SJSA1 (cell line): ENCODE measurements around the gene HMGN4. TPM values are rescaled to one million over a fixed set of nuclear protein-coding genes. Genes with fewer than 3 reads are reported as not detected.

ENCODE experiments used
- DNase-seq, 2 experiments: peaks; one replicate each; pipeline ENCODE4 v3.0.0-alpha.2; 2015 to 2020; ENCODE audit warnings: low spot score in 2 of 2, low read depth in 1 of 2
- H3K27ac ChIP-seq: fragments of 250-450 bp; sonication (Bioruptor Pico); 2 replicates; pipeline ENCODE4 v1.5.1; 2020; ENCODE audit warnings: mild to moderate bottlenecking, moderate library complexity
- H3K27me3 ChIP-seq: fragments of 250-450 bp; sonication (Bioruptor Pico); replicated peaks from 2 replicates; pipeline ENCODE4 v1.5.1; 2020; ENCODE audit warnings: mild to moderate bottlenecking, moderate library complexity
- H3K36me3 ChIP-seq: fragments of 250-450 bp; sonication (Bioruptor Pico); 2 replicates; pipeline ENCODE4 v1.5.1; 2020; ENCODE audit warnings: mild to moderate bottlenecking
- H3K4me1 ChIP-seq: fragments of 250-450 bp; sonication (Bioruptor Pico); replicated peaks from 2 replicates; pipeline ENCODE4 v1.6.1; 2021; ENCODE audit warnings: mild to moderate bottlenecking
- H3K4me3 ChIP-seq: fragments of 250-450 bp; sonication (Bioruptor Pico); 2 replicates; pipeline ENCODE4 v1.5.1; 2020; ENCODE audit warnings: mild to moderate bottlenecking
- H3K9me3 ChIP-seq: fragments of 250-450 bp; sonication (Bioruptor Pico); replicated peaks from 2 replicates; pipeline ENCODE4 v1.5.1; 2020; ENCODE audit warnings: mild to moderate bottlenecking
- total RNA-seq: library from RNA; depleted of rRNA; stranded (reverse); fragments of >200 nt; shearing (Covaris generic); gene quantifications from 2 replicates; pipeline ENCODE4 v1.2.3, GENCODE V29; 2014; rRNA removed

The HMGN4 gene
- total RNA-seq, 1 experiment from 2014 or later, result 110 TPM

- no peak overlapping the region for H3K4me3 ChIP-seq
- no peak for DNase-seq
- H3K36me3 ChIP-seq, result peaks cover 4% of the 10 kb centered on the region
- H3K27ac ChIP-seq, result no peak overlapping the region
- H3K4me1 ChIP-seq, result peaks cover 10% of the 10 kb centered on the region
- no peaks in the 10 kb centered on the region for H3K9me3 ChIP-seq
- H3K27me3 ChIP-seq, result peaks cover 7% of the 10 kb centered on the region; the same call in 1 of the 2 replicates
These were observed 54.5 kb downstream of the HMGN4 start for GRCh38 chr6:26592649-26593048.

- Histone ChIP-seq H3K4me3 (no peak overlapping the region), H3K27me3 (peaks cover 7% of the 10 kb centered on the region; the same call in 1 of the 2 replicates), H3K36me3 (peaks cover 12% of the 10 kb centered on the region), H3K9me3 (no peaks in the 10 kb centered on the region), H3K4me1 (peaks cover 15% of the 10 kb centered on the region), H3K27ac (no peak overlapping the region)
- no peak for DNase-seq
These were observed 55.3 kb downstream of the HMGN4 start for GRCh38 chr6:26593278-26594130.

- no peak for DNase-seq
- Histone ChIP-seq H3K4me3 (no peak overlapping the region), H3K27me3 (peaks cover 7% of the 10 kb centered on the region; the same call in 1 of the 2 replicates), H3K9me3 (no peaks in the 10 kb centered on the region), H3K36me3 (peaks cover 18% of the 10 kb centered on the region), H3K27ac (no peak overlapping the region), H3K4me1 (peaks cover 15% of the 10 kb centered on the region)
These were observed 55.9 kb downstream of the HMGN4 start for GRCh38 chr6:26594131-26594498.

DNA sequence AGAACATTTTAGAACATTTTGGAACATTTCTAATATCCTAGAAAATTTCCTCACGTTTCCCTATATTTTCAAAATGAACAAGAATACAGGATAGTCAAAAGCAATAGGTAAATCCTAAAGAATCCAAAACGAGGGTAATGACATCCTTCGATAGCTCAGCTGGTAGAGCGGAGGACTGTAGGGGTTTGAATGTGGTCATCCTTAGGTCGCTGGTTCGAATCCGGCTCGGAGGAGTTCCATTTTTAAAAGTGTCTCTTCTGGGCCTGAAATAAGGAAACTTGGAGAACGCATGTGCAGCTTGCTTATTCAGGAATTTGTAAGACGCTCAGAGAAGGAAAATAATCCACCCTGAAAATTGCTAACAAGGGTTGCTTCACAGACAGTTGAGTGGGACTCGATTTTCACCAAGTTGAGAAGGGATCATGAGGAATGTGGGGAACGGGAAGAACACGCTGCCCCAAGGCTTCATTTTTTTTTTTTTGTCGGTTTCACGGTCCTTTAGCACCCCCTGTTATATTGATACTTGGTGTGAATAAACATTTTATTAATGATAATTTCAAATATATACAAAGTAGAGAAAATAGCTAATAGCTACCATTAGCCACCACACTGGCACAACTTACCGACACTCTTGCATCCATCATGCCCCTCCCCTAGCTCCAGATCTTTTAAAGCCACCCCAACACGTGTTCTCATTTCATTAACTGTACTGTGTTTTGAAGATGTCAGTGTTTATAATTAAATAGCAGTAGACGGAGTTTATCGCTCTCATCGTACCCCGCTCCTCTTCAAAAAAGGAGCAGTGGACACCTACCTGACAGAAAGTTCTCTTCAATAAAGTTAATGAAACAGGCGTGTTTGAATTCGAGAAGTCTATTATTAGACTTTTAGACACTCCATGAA is 56.8 kb downstream of the HMGN4 start:
- no peak overlapping the region for H3K27ac ChIP-seq
- H3K27me3 ChIP-seq, result peaks cover 7% of the 10 kb centered on the region; the same call in 1 of the 2 replicates
- DNase-seq, result peak in 1 of 2 experiments; percentile 6
- peaks cover 15% of the 10 kb centered on the region for H3K4me1 ChIP-seq
- H3K9me3 ChIP-seq, result no peaks in the 10 kb centered on the region
- peaks cover 26% of the 10 kb centered on the region for H3K36me3 ChIP-seq
- peak overlapping the region; percentile 76; the same call in 1 of the 2 replicates for H3K4me3 ChIP-seq

GRCh38 chr6:26595669-26596269 is 57.6 kb downstream of the HMGN4 start:
- Histone ChIP-seq H3K27ac (peak overlapping the region; percentile 69; the same call in 1 of the 2 replicates), H3K4me3 (peak overlapping the region; percentile 76), H3K4me1 (peaks cover 15% of the 10 kb centered on the region), H3K9me3 (no peaks in the 10 kb centered on the region), H3K36me3 (peaks cover 30% of the 10 kb centered on the region), H3K27me3 (peaks cover 7% of the 10 kb centered on the region; the same call in 1 of the 2 replicates)
- DNase-seq, result peak; percentile 85 to 91

Other genes starting within 250 kb of the HMGN4 start
- 46.4 and 57.7 TPM in 2 replicates for gene BTN3A2, start 173.2 kb upstream of the HMGN4 start, total RNA-seq
- 17.4 and 20.0 TPM in 2 replicates for gene BTN2A2, start 155.3 kb upstream of the HMGN4 start, total RNA-seq
- 16.7 and 26.2 TPM in 2 replicates for gene BTN3A1, start 136.1 kb upstream of the HMGN4 start, total RNA-seq
- 6.3 and 8.4 TPM in 2 replicates for gene BTN3A3, start 97.9 kb upstream of the HMGN4 start, total RNA-seq
- gene BTN2A1, start 80.4 kb upstream of the HMGN4 start, total RNA-seq, result 33.1 and 50.8 TPM in 2 replicates
- not detected in 2 replicates for gene BTN1A1, start 38.1 kb upstream of the HMGN4 start, total RNA-seq
- 16.9 and 27.4 TPM in 2 replicates for gene ABT1, start 58.6 kb downstream of the HMGN4 start, total RNA-seq
- 18.9 and 23.2 TPM in 2 replicates for gene ZNF322, start 121.4 kb downstream of the HMGN4 start, total RNA-seq